ENCODE results near the gene TTF1. TPM values are rescaled to one million over a fixed set of nuclear protein-coding genes. Genes with fewer than 3 reads are reported as not detected.

Gene TTF1
- total and polyA plus RNA-seq, 10 donors = 12.1 to 24.2 (median 16.2) TPM

DNA sequence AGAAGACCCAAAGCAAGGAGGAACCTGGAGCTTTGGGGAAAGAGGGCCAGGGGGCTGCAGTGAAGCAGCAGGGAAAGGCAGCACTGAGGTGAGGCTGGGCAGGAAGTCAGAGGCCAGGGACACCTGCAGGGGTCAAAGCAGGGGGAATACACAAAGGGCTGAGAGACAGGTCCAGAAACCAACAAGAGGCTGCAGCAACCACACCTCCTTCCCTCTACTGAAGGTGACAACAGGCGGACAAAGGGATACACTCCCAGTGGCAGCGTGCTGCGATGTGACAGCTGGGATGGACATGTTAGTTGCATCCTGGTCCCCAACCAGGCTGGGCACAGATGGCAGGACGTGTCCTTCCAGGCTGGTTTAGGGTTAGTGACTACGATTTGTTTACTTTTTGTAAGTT is 15.9 kb upstream of the TTF1 start:
- H3K4me3 ChIP-seq = no peak overlapping the region
- H3K9me3 ChIP-seq = no peaks in the 10 kb centered on the region
- TF ChIP-seq POLR2AphosphoS5 (IDR thresholded peaks at IDR 0.05) (no peak), POLR2A (IDR thresholded peaks at IDR 0.05) (no peak)
- TF ChIP-seq, protein P1, sequence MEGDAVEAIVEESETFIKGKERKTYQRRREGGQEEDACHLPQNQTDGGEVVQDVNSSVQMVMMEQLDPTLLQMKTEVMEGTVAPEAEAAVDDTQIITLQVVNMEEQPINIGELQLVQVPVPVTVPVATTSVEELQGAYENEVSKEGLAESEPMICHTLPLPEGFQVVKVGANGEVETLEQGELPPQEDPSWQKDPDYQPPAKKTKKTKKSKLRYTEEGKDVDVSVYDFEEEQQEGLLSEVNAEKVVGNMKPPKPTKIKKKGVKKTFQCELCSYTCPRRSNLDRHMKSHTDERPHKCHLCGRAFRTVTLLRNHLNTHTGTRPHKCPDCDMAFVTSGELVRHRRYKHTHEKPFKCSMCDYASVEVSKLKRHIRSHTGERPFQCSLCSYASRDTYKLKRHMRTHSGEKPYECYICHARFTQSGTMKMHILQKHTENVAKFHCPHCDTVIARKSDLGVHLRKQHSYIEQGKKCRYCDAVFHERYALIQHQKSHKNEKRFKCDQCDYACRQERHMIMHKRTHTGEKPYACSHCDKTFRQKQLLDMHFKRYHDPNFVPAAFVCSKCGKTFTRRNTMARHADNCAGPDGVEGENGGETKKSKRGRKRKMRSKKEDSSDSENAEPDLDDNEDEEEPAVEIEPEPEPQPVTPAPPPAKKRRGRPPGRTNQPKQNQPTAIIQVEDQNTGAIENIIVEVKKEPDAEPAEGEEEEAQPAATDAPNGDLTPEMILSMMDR (IDR thresholded peaks at IDR 0.05 in 8 of 11, conservative IDR thresholded peaks at IDR 0.05 in 3 of 11) = no peak
- intact Hi-C loops (cut with DNase I; ENCODE audit: low total_unique reads) = no loop called here
- 52 to 70% (median 59%) methylated on average over 5 of the region's 5 CpGs for WGBS, 5 donors
- H3K27me3 ChIP-seq (replicated peaks in 1 of 7) = peaks cover 0 to 88% (median 8%) of the 10 kb centered on the region in 7 donors
- H3K27ac ChIP-seq = no peak overlapping the region
- no peaks in the 10 kb centered on the region for H3K36me3 ChIP-seq
- no peaks in the 10 kb centered on the region for H3K4me1 ChIP-seq
- no peak for DNase-seq

DNA sequence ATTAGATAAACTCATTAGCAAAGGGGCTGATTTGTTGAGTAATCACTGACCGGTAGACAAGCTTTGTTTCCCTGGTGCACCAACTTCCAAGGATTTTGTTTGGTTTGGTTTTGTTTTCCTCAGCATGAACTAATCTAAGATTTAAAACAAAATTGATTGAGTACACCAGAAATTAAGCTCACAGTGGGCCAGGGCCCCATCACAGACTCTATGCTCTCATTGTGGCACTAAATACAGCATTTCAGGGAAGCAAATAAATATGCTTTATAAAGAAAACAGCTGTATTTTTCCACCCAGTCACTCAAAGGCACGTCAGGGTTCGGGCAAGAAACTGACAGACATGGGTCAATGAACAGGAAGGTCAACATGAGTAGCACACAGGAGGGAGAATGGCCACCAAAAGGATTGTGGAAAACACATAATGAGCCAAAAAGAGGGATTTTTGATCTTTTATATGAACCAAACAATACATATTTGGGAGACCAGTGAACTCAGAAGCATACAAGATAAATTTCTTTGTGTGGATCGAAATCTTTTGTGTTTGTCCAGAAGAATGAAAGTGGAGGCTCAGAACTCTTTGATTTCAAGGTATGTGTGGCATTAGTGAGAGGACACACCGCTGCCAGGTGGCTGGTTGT is 12.2 kb upstream of the TTF1 start:
- Histone ChIP-seq H3K4me1 (peaks cover 0 to 8% (median 0%) of the 10 kb centered on the region in 6 donors), H3K9me3 (no peaks in the 10 kb centered on the region), H3K27me3 (replicated peaks in 1 of 7) (peaks cover 0 to 88% (median 31%) of the 10 kb centered on the region in 7 donors), H3K4me3 (no peak overlapping the region), H3K36me3 (no peaks in the 10 kb centered on the region), H3K27ac (no peak overlapping the region)
- DNase-seq = no peak
- WGBS, 5 donors = 55 to 75% (median 68%) methylated on average over 5 of the region's 5 CpGs
- TF ChIP-seq, protein P1 (IDR thresholded peaks at IDR 0.05 in 8 of 11, conservative IDR thresholded peaks at IDR 0.05 in 3 of 11) = no peak
- intact Hi-C loops (cut with DNase I; ENCODE audit: low total_unique reads) = no loop called here

DNA sequence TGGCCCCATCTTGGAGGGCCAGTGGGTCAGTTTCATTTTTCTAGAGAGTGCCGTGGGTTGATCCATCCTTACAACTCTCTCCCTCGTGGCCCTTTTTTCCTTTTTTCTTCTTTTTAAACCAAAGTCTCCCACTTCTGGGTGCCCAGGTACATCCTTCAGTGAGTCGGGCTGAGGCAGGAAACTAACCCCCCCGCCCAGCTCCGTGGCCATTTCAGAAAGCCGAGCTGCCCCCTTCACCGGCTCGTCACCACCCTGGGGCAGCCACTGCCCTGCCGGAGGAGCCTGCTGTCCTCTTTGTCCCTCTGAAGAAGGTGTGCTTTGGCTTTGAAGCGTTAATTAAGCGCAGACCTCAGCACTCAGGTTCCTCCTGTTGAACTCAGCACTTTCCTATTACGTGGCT is 8.5 kb upstream of the TTF1 start:
- Histone ChIP-seq H3K4me3 (no peak overlapping the region), H3K4me1 (peaks cover 13 to 32% (median 16%) of the 10 kb centered on the region in 6 donors), H3K27ac (no peak overlapping the region), H3K36me3 (no peaks in the 10 kb centered on the region), H3K27me3 (replicated peaks in 1 of 7) (peaks cover 0 to 100% (median 63%) of the 10 kb centered on the region in 7 donors), H3K9me3 (no peaks in the 10 kb centered on the region)
- intact Hi-C loops (cut with DNase I; ENCODE audit: low total_unique reads) = no loop called here
- TF ChIP-seq, protein P1 (IDR thresholded peaks at IDR 0.05 in 8 of 11, conservative IDR thresholded peaks at IDR 0.05 in 3 of 11) = no peak
- TF ChIP-seq POLR2A (IDR thresholded peaks at IDR 0.05) (no peak), POLR2AphosphoS5 (IDR thresholded peaks at IDR 0.05) (no peak)
- no peak for DNase-seq
- WGBS, 5 donors = 25 to 35% (median 32%) methylated on average over 12 of the region's 12 CpGs

DNA sequence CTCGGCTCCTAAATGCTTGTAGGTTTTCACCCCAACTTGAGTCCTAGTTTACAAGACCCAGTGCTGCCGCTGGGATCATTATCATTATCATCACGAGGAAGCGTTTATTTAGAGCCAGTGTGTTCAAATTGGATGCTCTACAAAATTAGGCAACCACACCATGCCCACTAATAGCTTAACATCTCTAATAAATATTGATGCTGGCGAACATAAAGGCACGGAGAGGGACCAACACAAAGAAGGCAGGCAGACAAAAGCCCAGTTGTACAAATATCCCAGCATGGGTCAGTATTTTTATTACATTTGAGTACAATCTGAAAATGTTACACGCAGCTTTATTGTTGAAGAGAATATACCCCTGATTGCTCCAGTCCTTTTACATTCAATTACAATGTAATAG is 8.1 kb upstream of the TTF1 start:
- TF ChIP-seq, protein P1 (IDR thresholded peaks at IDR 0.05 in 8 of 11, conservative IDR thresholded peaks at IDR 0.05 in 3 of 11) = no peak
- TF ChIP-seq POLR2AphosphoS5 (IDR thresholded peaks at IDR 0.05) = no peak
- no peak overlapping the region for H3K4me3 ChIP-seq
- WGBS, 5 donors = 66 to 74% (median 72%) methylated on average over 7 of the region's 7 CpGs
- H3K36me3 ChIP-seq = no peaks in the 10 kb centered on the region
- no peak overlapping the region for H3K27ac ChIP-seq
- H3K27me3 ChIP-seq (replicated peaks in 1 of 7) = peaks cover 0 to 100% (median 67%) of the 10 kb centered on the region in 7 donors
- intact Hi-C loops (cut with DNase I; ENCODE audit: low total_unique reads) = loop anchor here (5.0 kb wide), 1 partner anchor 158 kb away; no protein-coding TSS in a partner anchor
- no peaks in the 10 kb centered on the region for H3K9me3 ChIP-seq
- no peak for DNase-seq
- peaks cover 18 to 36% (median 21%) of the 10 kb centered on the region in 6 donors for H3K4me1 ChIP-seq

Data from spleen (tissue), 11 donors.